ENCODE results near the gene SLC12A5. TPM values are rescaled to one million over a fixed set of nuclear protein-coding genes. Genes with fewer than 3 reads are reported as not detected.

The SLC12A5 gene
- total RNA-seq, 1 experiment from 2014 or later: 7.2 TPM

GRCh38 chr20:46021361-46022359 lies 7.4 kb upstream of the SLC12A5 start (continued):
- TF ChIP-seq ZNF532 (CRISPR knock-in tag; IDR thresholded peaks at IDR 0.05; ENCODE audit: borderline replicate concordance) (no peak), OVOL2 (CRISPR knock-in tag; IDR thresholded peaks at IDR 0.05; ENCODE audit: borderline replicate concordance) (no peak), MYBL2 (CRISPR knock-in tag; IDR thresholded peaks at IDR 0.05) (no peak), NR3C1 (CRISPR knock-in tag; conservative IDR thresholded peaks at IDR 0.05; ENCODE audit: low read depth) (no peak), MAX (CRISPR knock-in tag; IDR thresholded peaks at IDR 0.05) (peak; percentile 29; the same call in 1 of the 2 replicates), USF2 (CRISPR knock-in tag; IDR thresholded peaks at IDR 0.05) (no peak), ZNF263 (CRISPR knock-in tag; IDR thresholded peaks at IDR 0.05; ENCODE audit: low read depth) (no peak), FOXP4 (CRISPR knock-in tag; IDR thresholded peaks at IDR 0.05) (peak; percentile 37; the same call in 1 of the 2 replicates), SP1 (CRISPR knock-in tag; conservative IDR thresholded peaks at IDR 0.05) (peak; percentile 30; the same call in 1 of the 2 replicates), ZNF281 (CRISPR knock-in tag; IDR thresholded peaks at IDR 0.05) (peak; percentile 14; the same call in 1 of the 2 replicates), FOXJ3 (CRISPR knock-in tag; IDR thresholded peaks at IDR 0.05; ENCODE audit: borderline replicate concordance) (no peak), ATF2 (CRISPR knock-in tag; IDR thresholded peaks at IDR 0.05; ENCODE audit: borderline replicate concordance, low read depth) (no peak), NR2C2 (CRISPR knock-in tag; IDR thresholded peaks at IDR 0.05) (no peak), STAT6 (CRISPR knock-in tag; conservative IDR thresholded peaks at IDR 0.05; ENCODE audit: low read depth) (no peak)
